Measurements from ENCODE around the gene SDF4. TPM values are rescaled to one million over a fixed set of nuclear protein-coding genes. Genes with fewer than 3 reads are reported as not detected.

The SDF4 gene
- total RNA-seq, 4 donors from 2014 or later: 153 to 267 (median 226) TPM

- 82 to 100% methylated on average over 1 to 13 of the region's 13 CpGs for WGBS, 2 donors (ENCODE audit: low coverage in 1 of 2)
- intact Hi-C loops (cut with DNase I; ENCODE audit: low total_unique reads): no loop called here
- Histone ChIP-seq H3K4me3 (no peak overlapping the region), H3K36me3 (no peaks in the 10 kb centered on the region), H3K27ac (no peak overlapping the region), H3K4me1 (peaks cover 8 to 20% (median 15%) of the 10 kb centered on the region in 4 donors), H3K9me3 (no peaks in the 10 kb centered on the region), H3K27me3 (no peaks in the 10 kb centered on the region)
- no peak for DNase-seq
- in situ Hi-C loops (cut with MboI; ENCODE audit: low pct_ligation_motif_present in 1 of 4, low pct_unique_long_range_greater_than_20kb in 1 of 4, low sequenced_read_pairs in 3 of 4): loop anchor here in 1 of 4 donors (10.0 kb wide), 1 partner anchor 164 kb away; the partner anchor contains the start of gene C1orf159
- no peak for TF ChIP-seq POLR2A (IDR thresholded peaks at IDR 0.05)
- TF ChIP-seq, protein P1, sequence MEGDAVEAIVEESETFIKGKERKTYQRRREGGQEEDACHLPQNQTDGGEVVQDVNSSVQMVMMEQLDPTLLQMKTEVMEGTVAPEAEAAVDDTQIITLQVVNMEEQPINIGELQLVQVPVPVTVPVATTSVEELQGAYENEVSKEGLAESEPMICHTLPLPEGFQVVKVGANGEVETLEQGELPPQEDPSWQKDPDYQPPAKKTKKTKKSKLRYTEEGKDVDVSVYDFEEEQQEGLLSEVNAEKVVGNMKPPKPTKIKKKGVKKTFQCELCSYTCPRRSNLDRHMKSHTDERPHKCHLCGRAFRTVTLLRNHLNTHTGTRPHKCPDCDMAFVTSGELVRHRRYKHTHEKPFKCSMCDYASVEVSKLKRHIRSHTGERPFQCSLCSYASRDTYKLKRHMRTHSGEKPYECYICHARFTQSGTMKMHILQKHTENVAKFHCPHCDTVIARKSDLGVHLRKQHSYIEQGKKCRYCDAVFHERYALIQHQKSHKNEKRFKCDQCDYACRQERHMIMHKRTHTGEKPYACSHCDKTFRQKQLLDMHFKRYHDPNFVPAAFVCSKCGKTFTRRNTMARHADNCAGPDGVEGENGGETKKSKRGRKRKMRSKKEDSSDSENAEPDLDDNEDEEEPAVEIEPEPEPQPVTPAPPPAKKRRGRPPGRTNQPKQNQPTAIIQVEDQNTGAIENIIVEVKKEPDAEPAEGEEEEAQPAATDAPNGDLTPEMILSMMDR (IDR thresholded peaks at IDR 0.05): no peak
- no peak for TF ChIP-seq POLR2AphosphoS5 (IDR thresholded peaks at IDR 0.05)
- TF ChIP-seq EP300 (IDR thresholded peaks at IDR 0.05; ENCODE audit: low read depth): no peak
Measured at GRCh38 chr1:1278620-1279019, 46.8 kb upstream of the SDF4 start.

DNA sequence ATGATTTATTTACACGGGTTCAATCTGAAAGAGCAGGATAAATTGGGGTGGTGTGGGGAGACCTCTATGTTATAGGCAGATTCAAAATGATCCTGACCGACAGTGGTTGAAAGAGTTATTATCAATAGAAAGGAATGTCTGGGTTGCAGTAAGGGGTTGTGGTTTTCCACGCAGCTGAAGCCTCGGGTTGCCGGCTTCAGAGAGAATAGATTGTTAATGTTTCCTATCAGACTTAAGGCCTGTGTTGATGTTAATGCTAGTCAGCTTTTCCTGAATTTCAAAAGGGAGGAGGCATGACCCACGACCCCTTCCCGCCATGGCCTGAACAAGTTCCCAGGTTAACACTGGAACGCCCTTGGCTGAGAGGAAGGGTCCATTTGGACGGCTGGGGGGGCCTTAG is 44.0 kb upstream of the SDF4 start:
- TF ChIP-seq POLR2AphosphoS5 (IDR thresholded peaks at IDR 0.05) (no peak), EP300 (IDR thresholded peaks at IDR 0.05; ENCODE audit: low read depth) (no peak), POLR2A (IDR thresholded peaks at IDR 0.05) (no peak)
- TF ChIP-seq, protein P1 (IDR thresholded peaks at IDR 0.05): no peak
- H3K27ac ChIP-seq: no peak overlapping the region
- H3K9me3 ChIP-seq: no peaks in the 10 kb centered on the region
- no peaks in the 10 kb centered on the region for H3K36me3 ChIP-seq
- DNase-seq: no peak
- H3K27me3 ChIP-seq: no peaks in the 10 kb centered on the region
- in situ Hi-C loops (cut with MboI; ENCODE audit: low pct_ligation_motif_present in 1 of 4, low pct_unique_long_range_greater_than_20kb in 1 of 4, low sequenced_read_pairs in 3 of 4): loop anchor here in 1 of 4 donors (10.0 kb wide), 1 partner anchor 161 kb away; the partner anchor contains the start of gene C1orf159
- intact Hi-C loops (cut with DNase I; ENCODE audit: low total_unique reads): no loop called here
- H3K4me1 ChIP-seq: peaks cover 20 to 30% (median 26%) of the 10 kb centered on the region in 4 donors
- WGBS, 2 donors (ENCODE audit: low coverage in 1 of 2): 71 to 79% methylated on average over 3 to 9 of the region's 9 CpGs
- H3K4me3 ChIP-seq: no peak overlapping the region

DNA sequence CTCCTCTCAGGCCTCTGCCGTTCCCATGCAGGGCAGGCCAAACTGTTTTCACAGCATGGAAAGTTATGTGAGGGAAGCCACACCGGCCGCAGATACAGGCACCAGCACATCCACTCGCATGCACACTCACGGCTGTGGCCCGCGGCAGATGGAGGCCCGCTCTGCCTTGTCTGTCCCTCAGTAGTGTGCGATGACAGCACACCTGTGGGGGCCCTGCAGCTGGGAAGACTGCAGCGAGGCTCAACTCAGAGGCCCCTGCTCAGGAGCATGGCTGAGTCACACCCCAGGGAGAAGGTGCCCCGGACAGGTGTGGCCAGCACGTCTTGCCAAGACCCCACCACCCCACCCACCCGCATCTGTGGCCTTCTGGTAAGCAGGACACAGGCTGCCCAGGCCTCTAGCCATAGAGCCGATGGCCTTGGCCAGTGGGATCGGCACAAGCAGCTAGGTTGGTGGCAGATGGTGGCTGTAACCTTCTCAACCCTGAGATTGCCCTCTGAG is 43.2 kb upstream of the SDF4 start:
- no peak for DNase-seq
- intact Hi-C loops (cut with DNase I; ENCODE audit: low total_unique reads) (no loop called here), in situ Hi-C loops (cut with MboI; ENCODE audit: low pct_ligation_motif_present in 1 of 4, low pct_unique_long_range_greater_than_20kb in 1 of 4, low sequenced_read_pairs in 3 of 4) (loop anchor here in 2 of 4 donors (10.0 to 25.0 kb wide), 2 partner anchors 160 to 163 kb away; partner anchors contain the start of gene C1orf159 (in 2 of the 2))
- 40 to 85% methylated on average over 1 to 15 of the region's 15 CpGs for WGBS, 2 donors (ENCODE audit: low coverage in 1 of 2)
- no peaks in the 10 kb centered on the region for H3K9me3 ChIP-seq
- H3K27ac ChIP-seq: no peak overlapping the region
- TF ChIP-seq, protein P1 (IDR thresholded peaks at IDR 0.05): no peak
- no peak for TF ChIP-seq EP300 (IDR thresholded peaks at IDR 0.05; ENCODE audit: low read depth)
- TF ChIP-seq POLR2A (IDR thresholded peaks at IDR 0.05): no peak
- TF ChIP-seq POLR2AphosphoS5 (IDR thresholded peaks at IDR 0.05): no peak
- no peak overlapping the region for H3K4me3 ChIP-seq
- peaks cover 20 to 37% (median 34%) of the 10 kb centered on the region in 4 donors for H3K4me1 ChIP-seq
- H3K27me3 ChIP-seq: no peaks in the 10 kb centered on the region
- H3K36me3 ChIP-seq: no peaks in the 10 kb centered on the region

- intact Hi-C loops (cut with DNase I; ENCODE audit: low total_unique reads): no loop called here
Measured at GRCh38 chr1:1274299-1274930, 42.6 kb upstream of the SDF4 start.

More at GRCh38 chr1:1274299-1274930, 42.6 kb upstream of the SDF4 start:
- Histone ChIP-seq H3K27ac (peak overlapping the region; percentile 83 to 90 (median 88)), H3K4me3 (peak overlapping the region; percentile 51 to 98 (median 80)), H3K4me1 (peaks cover 20 to 37% (median 35%) of the 10 kb centered on the region in 4 donors), H3K9me3 (no peaks in the 10 kb centered on the region), H3K27me3 (no peaks in the 10 kb centered on the region), H3K36me3 (no peaks in the 10 kb centered on the region)
- DNase-seq: no peak
- no peak for TF ChIP-seq POLR2A (IDR thresholded peaks at IDR 0.05)
- 26 to 30% methylated on average over 4 to 22 of the region's 31 CpGs for WGBS, 2 donors (ENCODE audit: low coverage in 1 of 2)
- in situ Hi-C loops (cut with MboI; ENCODE audit: low pct_ligation_motif_present in 1 of 4, low pct_unique_long_range_greater_than_20kb in 1 of 4, low sequenced_read_pairs in 3 of 4): loop anchor here in 2 of 4 donors (10.0 to 25.0 kb wide), 2 partner anchors 160 to 162 kb away; partner anchors contain the start of gene C1orf159 (in 2 of the 2)
